Activated T-helper 1 cell treated with anti-CD3 and anti-CD28 coated beads, Interleukin-2, amount 50 U/mL, for 16 hours (primary cell): ENCODE measurements around the gene CDCA7.
"Not testable (repeated sequence)": the region's sequence is repeated elsewhere in the genome, so short reads cannot be mapped to it uniquely, and the experiment has no call there.

Source experiments
- DNase-seq, 2 donors: peaks; one replicate each; pipeline ENCODE4 v3.0.0-alpha.2; 2020; ENCODE audit warnings: low read depth in 1 of 2, low spot score in 1 of 2

Gene CDCA7

GRCh38 chr2:173402405-173402974 lies 47.8 kb downstream of the CDCA7 start:
- peak; percentile 38 to 45 for DNase-seq

- no peak for DNase-seq
Measured at GRCh38 chr2:173404841-173405750, 50.4 kb downstream of the CDCA7 start.

- DNase-seq, result no peak
Measured at GRCh38 chr2:173407176-173407575, 52.5 kb downstream of the CDCA7 start.

GRCh38 chr2:173407646-173408045 lies 53.0 kb downstream of the CDCA7 start:
- DNase-seq, result no peak

GRCh38 chr2:173410579-173410978 lies 55.9 kb downstream of the CDCA7 start:
- no peak for DNase-seq

GRCh38 chr2:173412628-173413027 lies 58.0 kb downstream of the CDCA7 start:
- no peak for DNase-seq

GRCh38 chr2:173414823-173415322 lies 60.2 kb downstream of the CDCA7 start:
- no peak for DNase-seq

- no peak for DNase-seq
Measured at GRCh38 chr2:173415431-173416381, 61.0 kb downstream of the CDCA7 start.

GRCh38 chr2:173416415-173417152 lies 61.9 kb downstream of the CDCA7 start:
- DNase-seq, result not testable (repeated sequence)

GRCh38 chr2:173417341-173417740 lies 62.7 kb downstream of the CDCA7 start:
- no peak for DNase-seq

- DNase-seq, result no peak
Measured at GRCh38 chr2:173417802-173418201, 63.1 kb downstream of the CDCA7 start.
